Inferior parietal cortex (tissue), 1 donor: Measurements from ENCODE around the gene SHROOM2.
"Not testable (repeated sequence)": the region's sequence is repeated elsewhere in the genome, so short reads cannot be mapped to it uniquely, and the experiment has no call there.

ENCODE experiments used
- DNase-seq: peaks from one replicate; pipeline ENCODE4 v3.0.0-alpha.2; 2016; ENCODE audit errors: extremely low spot score

Gene SHROOM2, protein sequence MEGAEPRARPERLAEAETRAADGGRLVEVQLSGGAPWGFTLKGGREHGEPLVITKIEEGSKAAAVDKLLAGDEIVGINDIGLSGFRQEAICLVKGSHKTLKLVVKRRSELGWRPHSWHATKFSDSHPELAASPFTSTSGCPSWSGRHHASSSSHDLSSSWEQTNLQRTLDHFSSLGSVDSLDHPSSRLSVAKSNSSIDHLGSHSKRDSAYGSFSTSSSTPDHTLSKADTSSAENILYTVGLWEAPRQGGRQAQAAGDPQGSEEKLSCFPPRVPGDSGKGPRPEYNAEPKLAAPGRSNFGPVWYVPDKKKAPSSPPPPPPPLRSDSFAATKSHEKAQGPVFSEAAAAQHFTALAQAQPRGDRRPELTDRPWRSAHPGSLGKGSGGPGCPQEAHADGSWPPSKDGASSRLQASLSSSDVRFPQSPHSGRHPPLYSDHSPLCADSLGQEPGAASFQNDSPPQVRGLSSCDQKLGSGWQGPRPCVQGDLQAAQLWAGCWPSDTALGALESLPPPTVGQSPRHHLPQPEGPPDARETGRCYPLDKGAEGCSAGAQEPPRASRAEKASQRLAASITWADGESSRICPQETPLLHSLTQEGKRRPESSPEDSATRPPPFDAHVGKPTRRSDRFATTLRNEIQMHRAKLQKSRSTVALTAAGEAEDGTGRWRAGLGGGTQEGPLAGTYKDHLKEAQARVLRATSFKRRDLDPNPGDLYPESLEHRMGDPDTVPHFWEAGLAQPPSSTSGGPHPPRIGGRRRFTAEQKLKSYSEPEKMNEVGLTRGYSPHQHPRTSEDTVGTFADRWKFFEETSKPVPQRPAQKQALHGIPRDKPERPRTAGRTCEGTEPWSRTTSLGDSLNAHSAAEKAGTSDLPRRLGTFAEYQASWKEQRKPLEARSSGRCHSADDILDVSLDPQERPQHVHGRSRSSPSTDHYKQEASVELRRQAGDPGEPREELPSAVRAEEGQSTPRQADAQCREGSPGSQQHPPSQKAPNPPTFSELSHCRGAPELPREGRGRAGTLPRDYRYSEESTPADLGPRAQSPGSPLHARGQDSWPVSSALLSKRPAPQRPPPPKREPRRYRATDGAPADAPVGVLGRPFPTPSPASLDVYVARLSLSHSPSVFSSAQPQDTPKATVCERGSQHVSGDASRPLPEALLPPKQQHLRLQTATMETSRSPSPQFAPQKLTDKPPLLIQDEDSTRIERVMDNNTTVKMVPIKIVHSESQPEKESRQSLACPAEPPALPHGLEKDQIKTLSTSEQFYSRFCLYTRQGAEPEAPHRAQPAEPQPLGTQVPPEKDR (N-terminal part only)

DNA sequence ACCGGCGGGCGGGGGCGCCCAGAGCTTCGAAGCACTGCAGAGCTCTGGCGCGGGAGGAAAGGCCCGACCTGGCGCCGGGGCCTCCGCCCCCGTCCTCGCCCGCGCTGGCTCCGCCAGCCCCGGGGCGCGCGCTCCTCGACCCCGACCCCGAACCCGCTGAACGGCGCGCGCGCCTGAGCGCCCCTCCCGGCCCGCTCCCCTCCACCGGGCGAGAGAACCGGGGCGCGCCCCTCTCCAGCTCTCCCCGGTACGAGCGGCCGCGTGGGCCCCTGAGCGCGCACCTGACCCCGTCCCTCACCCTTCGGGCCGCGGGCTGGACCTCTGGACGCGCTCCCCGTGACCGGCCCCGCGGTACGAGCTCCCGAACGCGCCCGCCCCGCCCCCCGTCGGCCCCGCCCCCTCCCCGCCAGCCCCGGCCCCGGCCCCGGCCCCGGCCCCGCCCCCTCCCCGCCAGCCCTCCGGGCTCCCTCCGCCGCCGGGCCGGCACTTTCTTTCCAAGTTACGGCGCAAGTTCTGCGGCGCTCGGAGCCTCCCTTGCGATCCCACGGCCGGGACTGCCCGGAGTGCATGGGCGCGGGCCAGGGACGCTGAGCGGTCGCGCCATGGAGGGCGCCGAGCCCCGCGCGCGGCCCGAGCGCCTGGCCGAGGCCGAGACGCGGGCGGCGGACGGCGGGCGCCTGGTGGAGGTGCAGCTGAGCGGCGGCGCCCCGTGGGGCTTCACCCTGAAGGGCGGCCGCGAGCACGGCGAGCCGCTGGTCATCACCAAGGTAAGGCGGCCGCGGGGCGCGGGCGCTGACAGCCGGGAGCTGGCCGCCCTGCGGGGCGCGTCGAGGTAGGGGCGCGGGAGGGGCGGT, at the start of gene SHROOM2:
SHROOM2 (plus strand) TSS at position 486 of the 854 bp plus-strand sequence; CDS start at position 603, 117 bp downstream.
- DNase-seq: no peak

DNA sequence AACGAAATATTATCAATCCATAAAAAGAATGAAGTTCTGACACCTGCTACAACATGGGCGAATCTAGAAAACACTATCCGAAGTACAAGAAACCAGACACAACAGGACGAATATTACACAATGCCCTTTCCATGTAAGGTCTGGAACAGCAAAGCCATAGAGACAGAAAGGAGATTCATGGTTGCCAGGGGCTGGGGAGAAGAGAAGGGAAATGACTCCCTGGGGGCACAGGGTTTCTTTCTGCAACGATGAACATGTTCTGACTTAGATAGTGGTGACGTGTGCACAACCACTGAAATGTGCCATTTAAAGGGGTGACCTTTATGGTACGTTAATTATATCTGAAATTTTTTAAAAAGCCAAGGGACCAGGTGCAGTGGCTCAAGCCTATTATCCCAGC, 48.9 kb upstream of the SHROOM2 start:
- DNase-seq: no peak

DNA sequence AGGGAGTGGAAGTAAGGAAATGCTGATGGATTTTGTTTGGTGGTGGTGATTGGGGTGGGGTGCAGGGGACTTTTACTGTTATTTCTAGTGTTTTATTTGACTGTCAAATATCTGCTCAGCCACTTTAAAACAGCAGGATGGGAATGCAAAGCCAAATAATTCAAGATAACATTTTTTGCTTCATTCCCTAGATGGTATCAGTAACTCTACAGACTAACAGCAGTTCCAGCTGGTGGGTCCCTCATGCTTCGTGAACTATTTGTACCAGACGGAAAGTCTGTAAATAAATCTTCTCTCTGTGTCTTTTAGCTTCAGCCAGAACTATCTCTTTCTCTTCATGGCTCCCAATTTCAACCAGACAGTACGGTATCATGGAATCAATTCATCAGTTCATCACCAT, 48.1 kb upstream of the SHROOM2 start:
- DNase-seq: no peak

DNA sequence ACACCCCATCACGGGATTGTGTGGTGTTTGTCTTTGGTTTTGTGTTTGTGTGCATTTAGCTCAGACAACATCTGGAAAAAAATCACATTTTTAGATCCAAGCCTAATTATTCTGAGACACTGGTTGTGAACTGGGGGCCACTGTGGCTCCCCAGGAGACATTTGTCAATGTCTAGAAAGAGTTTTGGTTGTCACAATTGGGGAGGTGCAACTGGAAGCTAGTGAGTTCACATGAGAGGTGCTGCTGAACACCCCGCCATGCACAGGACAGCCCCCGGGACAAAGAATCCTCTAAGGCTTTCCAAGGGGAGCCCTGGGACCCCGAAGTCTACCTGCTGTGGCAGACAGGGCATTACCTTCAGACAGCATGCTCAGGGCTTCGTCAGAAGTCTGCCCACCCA, 47.1 kb upstream of the SHROOM2 start:
- DNase-seq: no peak

DNA sequence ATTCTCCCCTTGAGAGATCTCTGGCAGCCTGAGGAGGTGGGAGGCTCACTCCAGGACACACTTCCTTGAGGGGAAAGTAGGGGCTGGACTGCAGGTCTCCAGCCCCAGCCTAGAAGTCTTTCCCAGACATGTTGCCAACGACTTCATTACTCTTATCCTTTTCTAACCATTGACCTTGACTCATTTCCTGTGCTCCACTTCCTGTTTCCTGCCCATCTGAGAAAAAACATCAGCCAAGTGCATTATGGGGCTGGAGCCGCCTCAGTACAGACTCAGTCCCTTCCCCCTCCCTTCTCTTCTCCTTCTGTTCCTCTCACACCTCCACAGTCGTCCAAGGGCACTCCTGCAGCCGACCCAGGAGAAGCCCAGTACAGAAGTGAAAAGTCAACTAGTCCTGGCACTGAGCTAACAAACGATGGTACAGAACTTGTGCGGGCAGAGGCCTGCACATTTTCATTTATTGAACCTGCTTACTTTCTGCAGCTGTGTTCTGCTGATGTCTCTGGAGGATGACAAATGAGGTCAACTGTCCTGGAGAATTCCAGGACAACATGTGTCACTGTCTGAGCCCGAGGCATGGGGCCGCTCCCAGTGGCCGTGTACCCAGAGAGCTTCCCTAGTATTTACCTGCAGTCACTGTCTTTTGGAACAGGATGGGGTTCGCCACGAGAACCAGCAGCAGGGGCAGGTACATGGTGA, 40.7 kb upstream of the SHROOM2 start:
- DNase-seq: no peak

DNA sequence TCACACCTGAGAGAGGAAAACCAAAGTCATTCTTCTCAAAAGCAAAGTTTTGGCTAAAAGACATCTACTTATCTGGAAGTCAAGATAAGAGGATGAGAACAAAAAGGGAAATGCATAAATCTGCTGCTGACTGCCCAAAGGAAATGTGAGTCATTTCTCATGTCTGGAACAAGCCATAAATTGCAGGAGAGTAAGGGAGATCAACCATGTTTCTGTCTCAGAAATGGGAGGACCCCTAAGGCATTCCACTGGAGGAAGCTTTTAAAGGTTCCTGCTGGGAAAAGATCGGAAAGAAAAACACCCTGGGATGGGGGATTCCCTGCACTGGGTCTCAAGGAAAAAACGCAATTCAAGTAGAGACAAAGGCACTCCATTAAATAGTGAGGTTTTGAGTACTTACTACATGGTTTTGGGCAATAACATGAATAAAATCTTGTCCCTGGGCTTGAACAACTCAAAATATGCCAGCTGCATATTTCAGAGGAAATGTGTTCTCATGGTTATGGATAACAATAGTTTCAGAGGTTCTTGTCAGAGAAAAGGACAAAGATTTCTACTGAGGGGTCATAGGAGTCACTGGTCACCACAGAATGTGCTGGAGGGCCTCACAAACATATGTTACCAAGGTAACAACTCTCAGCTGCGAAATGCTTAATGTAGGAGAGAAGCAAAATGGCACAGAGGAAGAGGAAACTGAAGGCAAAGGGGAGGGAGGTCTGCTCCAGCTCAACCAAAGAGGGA, 39.9 kb upstream of the SHROOM2 start:
- no peak for DNase-seq

DNA sequence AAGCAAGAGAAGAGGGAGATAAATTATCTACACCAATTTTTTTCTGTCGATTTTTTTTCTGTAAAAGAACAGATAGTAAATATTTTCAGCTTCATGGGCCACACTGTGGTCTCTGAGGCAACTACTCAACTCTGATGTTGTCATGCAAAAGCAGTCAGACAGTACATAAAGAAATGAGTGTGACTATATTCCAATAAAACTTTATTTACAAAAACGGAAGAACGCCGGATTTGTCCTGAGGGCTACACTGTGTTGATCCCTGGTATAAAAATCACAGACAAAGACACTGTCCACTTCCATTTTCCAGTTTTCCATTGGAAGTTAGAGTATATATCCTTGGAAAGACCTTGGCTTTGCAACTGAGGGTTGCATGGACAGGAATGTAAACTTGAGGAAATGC, 38.6 kb upstream of the SHROOM2 start:
- DNase-seq: no peak

DNA sequence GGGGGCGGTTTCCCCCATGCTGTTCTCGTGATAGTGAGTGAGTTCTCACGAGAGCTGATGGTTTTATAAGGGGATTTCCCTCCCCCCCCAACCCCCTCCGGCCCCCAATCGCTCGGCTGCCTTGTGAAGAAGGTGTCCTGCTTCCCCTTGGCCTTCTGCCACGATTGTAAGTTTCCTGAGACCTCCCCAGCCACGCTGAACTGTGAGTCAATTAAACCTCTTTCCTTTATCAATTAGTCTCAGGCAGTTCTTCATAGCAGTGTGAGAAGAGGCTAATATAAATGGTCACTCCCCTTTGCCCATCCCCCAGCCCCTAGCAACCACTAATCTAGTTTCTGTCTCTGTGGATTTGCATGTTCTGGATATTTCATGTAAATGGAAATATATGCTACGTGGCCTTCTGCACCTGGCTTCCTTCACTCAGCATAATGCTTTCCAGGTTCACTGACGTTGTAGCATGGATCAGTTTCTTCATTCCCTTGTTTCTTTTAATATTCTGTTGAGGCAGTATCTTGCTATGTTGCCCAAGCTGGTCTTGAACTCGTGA, 37.0 kb upstream of the SHROOM2 start:
- DNase-seq: no peak

DNA sequence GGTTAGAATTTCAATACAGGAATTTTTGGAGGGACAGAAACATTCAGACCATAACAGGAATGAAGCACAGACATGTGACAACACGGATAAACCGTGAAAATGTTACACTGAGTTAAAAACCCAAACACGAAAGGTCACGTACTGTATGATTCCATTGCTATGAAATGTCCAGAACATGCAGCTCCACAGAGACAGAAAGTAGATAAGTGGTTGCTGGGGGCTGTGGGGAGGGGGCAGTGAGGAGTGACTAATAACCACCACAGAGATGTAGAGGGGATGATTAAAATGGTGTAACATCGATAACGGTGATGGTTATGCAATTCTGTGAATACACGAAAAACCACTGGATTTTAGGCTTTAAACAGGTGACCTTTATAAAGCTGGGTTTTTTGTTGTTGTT, 28.9 kb upstream of the SHROOM2 start:
- no peak for DNase-seq

DNA sequence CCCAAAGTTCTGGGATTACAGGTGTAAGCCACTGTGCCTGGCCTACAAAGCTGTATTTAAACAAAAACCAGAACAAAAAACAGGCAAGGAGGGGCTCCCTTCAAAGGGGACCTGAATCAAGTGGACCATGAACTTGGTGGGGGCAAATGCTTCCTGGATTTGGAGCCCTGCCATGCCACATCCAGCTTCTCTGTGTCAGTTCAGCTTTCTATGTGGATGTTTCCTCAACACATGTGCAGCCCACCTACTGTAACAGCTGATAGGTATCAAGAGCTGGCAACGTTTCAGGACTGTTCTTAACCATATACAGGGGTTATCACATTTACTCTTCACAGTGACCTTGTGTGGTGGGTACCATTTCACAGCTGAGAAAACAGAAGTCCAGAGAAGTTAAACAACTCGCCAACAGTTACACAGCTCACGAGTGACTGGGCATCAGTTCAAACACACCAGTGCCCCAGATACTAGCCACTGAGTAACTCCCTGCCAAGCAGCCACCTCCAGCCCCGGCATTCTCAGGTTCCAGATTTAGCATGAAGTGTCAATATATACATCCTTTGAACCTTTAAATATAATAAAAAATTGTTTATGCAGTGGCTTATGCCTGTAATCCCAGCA, 28.1 kb upstream of the SHROOM2 start:
- DNase-seq: no peak

DNA sequence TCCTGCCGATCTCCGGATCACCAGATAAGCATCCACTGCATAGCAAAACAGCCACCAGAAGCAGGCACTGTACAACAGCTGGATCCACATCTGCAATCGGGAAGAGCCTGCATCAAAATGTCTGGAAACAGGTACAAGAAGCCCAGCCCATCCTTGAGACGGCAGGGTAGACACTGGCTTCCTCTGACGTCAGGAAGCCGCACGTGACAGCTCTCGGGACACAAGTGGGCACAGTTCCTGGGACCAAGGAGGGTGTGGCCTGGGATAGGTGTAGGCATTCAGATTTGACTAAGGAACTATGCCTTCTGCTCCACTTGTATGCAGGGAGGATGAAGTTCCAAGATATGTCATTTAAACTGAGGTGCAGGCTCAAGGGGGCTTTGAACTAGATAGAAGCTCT, 26.9 kb upstream of the SHROOM2 start:
- no peak for DNase-seq

DNA sequence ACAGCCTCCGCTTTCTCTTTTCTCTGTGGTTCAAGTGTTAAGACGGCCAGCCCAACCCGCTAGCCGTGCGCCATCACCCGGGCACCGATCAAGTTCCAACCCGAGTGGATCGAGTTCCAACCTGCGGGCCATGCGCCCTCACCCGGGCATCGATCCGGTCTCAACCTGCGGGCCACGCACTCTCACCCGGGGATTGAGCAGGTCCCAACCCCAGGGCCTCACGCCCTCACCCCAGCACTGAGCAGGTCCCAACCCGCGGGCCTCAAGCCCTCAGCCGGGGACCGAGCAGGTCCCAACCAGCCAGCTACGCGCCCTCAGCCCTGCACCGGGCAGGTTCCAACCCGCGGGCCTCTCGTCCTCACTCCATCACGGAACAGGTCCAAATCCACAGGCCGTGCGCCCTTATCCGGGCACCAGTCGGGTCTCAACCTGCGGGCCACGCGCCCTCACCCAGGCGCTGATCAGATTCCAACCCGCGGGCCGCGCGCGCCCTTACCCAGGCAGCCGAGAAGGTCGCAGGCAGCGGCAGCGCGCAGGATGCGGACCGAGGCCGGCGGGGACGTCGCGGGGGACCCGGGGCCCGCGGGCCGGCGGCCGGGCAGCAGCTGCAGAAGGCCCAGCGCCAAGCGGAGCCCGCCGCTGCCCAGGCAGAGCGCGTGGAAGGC, 21.0 kb upstream of the SHROOM2 start:
- DNase-seq: no peak

DNA sequence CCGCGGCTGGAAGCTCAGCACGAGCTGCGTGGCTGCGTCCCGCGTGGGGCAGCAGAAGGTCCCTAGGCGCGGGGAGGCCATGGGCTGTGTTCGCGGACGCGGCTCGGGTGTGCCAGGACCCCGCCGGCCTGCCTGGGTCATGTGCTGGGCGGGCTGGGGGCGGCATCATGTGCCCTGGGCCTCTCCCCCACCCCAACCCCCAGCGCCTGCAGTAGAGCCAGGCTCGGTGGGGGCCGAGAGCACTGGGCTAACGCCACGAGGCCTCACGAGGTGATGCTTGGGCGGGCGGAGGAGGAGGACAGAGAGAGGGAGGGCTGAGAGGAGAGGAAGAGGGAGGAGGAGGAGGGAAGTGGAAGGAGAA, 20.5 kb upstream of the SHROOM2 start, which contains the start of gene GPR143:
GPR143 (minus strand) TSS at position 111 of the 361 bp plus-strand sequence; CDS start at position 81, 30 bp downstream.
- no peak for DNase-seq

DNA sequence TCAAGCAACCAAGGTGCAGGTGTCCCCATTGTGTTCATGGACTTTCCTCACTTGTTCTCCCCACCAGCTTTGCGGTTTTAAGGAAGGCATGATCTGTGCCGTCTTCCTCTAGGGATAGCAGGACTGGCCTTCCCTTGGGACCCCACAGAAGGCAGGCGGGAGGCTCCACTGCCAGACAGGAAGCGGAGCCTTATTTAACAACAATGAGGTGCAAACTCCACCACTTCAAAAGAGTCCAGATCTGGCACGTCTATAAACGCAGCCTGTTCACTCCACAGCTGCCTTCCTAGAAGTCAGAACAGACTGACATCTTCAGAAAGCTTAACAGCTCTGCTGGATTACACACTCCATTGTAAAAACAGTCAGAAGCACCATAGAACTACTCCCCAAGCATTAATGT, 18.9 kb upstream of the SHROOM2 start:
- DNase-seq: no peak

DNA sequence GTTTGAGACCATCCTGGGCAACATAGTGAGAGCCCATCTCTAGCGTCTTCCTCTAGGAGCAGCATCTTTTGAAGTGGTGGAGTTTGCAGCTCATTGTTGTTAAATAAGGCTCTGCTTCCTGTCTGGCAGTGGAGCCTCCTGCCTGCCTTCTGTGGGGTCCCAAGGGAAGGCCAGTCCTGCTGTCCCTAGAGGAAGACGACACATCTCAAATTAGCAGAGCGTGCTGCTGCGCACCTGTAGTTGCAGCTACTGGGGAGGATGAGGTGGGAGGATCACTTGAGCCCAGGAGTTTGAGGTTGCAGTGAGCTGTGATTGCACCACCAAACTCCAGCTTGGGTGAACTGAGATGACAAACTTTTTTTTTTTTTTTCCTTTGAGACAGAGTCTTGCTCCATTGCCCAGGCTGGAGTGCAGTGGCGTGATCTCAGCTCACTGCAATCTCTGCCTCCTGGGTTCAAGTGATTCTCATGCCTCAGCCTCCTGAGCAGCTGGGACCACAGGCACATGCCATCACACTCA, 17.8 kb upstream of the SHROOM2 start:
- DNase-seq: not testable (repeated sequence)

DNA sequence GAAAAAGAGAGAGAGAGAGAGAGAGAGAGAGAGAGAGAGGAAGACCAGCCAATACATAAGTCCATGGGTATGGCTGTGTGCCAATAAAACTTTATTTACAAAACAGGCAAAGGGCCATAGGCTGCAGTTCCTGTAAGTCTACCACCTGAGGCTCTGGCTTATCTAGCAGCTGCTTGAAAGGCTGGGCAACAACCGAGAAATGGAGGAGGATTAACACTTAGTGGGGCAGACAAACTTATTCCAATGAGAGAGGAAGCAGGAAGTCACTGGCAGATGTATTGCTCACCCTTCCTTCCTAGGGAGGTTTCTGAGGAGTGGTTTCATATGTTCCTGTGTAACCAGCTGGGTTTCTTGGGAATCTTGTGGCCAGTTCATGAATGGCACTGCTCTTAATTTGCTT, 15.9 kb upstream of the SHROOM2 start:
- DNase-seq: no peak

DNA sequence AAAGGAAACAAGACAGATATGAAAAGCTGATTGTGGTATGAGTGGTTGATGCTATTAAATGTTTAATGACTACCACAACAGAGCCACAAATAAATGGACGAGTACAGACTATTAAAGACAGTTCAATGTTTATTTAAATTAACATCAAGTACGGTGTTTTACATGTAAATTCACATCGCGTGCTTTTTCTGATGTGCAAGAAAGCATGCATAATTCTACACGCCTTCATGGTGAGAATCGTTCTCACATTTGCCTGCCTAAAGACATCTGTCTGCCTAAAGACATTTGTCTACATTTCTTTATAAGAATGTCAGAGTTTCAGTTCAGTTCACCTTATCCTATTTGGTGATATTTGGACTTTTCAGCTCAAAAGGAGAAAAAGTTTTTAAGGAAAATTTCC, 13.3 kb upstream of the SHROOM2 start:
- no peak for DNase-seq

DNA sequence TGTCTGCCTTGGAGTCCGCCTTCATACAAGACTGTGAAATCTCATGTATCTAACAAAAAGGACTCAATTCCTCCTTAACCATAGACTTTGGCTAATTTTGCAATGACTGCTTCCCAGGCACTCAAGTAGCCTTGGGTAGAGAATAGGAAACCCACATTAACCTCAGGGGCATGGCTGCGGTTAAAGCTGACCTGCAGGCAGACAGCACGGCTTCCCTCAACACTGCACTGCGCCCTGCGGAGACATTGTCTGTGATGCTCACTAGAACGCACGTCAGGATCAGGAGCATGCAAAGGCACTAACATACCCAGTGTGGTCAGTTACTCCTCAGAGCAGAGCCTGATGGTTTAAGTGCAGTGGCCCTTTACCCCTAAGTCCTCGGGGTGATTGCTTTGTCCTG, 10.3 kb upstream of the SHROOM2 start:
- DNase-seq: no peak
